GM12864 (cell line): ENCODE data around the gene SSTR3.
"Not testable (repeated sequence)": the region's sequence is repeated elsewhere in the genome, so short reads cannot be mapped to it uniquely, and the experiment has no call there.

Experiments used
- DNase-seq: peaks from one replicate; pipeline ENCODE4 v3.0.0-alpha.2; 2011; ENCODE audit warnings: low read depth
- H3K4me3 ChIP-seq: 2 replicates; pipeline ENCODE4 v1.5.1; 2011; ENCODE audit warnings: mild to moderate bottlenecking, low read depth, low read length, control low read depth
- TF ChIP-seq, protein P1 (sequence below): IDR thresholded peaks from 2 replicates; pipeline ENCODE4 v1.5.1; 2011; ENCODE audit warnings: low read depth, mild to moderate bottlenecking, moderate library complexity, low read length, control low read depth, inconsistent platforms; ENCODE audit errors: missing control alignments

Gene SSTR3

DNA sequence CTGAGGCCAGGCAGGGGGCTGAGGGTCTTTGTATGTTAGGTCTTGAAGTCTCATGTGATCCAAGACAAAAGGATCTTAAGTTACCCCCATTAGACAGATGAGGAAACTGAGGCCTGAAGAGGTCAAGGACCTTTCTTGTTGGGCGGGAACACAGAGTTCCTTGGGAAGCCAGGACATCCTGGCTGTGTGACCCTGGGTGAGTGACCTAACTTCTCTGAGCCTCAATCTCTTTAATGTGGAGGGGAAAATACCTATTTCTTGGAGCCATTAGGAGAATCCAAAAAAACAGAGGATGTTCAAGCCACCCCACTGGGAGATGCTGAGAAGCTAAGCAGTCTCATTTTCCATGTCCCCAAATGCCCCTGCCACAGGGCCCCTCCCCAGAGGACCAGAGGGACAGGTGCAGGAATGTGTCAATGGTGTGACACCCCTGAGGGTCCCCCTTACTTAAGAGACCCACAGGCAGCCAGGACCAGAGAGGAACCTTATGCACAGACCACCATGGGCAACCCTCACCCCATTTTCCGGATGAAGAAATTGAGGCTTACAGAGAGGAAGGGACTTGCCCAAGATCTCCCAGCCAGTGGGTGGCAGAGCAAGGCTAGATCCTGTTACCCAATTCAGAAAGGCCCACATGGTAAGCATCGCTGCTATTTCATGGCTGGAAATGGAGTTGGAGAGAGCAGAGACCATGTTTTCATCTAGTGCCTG is 23.8 kb upstream of the SSTR3 start:
- DNase-seq: no peak
- TF ChIP-seq, protein P1, sequence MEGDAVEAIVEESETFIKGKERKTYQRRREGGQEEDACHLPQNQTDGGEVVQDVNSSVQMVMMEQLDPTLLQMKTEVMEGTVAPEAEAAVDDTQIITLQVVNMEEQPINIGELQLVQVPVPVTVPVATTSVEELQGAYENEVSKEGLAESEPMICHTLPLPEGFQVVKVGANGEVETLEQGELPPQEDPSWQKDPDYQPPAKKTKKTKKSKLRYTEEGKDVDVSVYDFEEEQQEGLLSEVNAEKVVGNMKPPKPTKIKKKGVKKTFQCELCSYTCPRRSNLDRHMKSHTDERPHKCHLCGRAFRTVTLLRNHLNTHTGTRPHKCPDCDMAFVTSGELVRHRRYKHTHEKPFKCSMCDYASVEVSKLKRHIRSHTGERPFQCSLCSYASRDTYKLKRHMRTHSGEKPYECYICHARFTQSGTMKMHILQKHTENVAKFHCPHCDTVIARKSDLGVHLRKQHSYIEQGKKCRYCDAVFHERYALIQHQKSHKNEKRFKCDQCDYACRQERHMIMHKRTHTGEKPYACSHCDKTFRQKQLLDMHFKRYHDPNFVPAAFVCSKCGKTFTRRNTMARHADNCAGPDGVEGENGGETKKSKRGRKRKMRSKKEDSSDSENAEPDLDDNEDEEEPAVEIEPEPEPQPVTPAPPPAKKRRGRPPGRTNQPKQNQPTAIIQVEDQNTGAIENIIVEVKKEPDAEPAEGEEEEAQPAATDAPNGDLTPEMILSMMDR: no peak
- no peak overlapping the region for H3K4me3 ChIP-seq

DNA sequence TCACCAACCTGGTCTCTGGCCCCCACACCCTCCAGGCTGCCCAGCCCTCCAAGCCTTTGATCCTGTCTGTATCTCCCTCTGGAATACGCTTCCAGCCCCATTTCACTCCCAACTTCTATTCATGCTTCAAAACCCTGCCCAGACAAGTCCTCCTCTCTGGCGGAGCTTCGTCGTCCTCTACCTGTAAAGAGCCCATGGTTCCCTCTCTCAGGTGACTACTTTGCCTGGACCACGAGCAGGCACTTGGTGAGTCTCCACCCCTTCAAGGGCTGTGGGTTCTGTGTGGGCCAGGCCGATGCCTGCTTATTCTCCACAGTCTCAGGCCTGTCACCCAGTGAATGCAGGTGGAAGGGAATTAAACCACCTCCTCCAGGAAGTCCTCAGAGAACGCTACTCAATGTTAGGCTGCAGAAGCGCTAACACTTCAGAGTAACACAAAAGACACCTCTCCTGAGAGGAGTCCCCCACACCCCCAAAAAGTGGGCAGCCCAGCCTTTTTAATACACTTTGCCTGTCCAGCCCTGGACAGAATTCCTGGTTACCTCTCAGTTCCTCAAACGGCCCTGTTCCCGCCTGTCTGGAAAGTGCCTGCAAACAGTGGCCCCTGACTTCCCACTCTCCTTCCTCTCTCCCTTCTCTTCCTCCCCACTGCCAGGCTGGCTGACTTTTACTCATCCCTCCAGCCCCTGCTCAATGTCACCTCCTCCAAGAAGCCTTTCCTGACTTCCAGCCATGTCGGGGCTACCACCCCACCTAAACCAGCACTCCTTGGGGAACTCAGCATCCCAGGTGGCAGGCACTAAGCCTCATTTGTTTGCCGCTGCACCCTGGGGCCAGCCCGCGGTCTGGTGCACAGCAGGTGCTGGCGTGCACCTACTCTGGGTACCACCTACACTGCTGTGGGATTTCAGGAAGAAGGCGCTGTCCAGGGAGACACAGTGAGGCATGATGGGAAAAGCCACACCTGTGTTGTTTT is 22.7 kb upstream of the SSTR3 start:
- DNase-seq: no peak
- TF ChIP-seq, protein P1: no peak
- H3K4me3 ChIP-seq: no peak overlapping the region

DNA sequence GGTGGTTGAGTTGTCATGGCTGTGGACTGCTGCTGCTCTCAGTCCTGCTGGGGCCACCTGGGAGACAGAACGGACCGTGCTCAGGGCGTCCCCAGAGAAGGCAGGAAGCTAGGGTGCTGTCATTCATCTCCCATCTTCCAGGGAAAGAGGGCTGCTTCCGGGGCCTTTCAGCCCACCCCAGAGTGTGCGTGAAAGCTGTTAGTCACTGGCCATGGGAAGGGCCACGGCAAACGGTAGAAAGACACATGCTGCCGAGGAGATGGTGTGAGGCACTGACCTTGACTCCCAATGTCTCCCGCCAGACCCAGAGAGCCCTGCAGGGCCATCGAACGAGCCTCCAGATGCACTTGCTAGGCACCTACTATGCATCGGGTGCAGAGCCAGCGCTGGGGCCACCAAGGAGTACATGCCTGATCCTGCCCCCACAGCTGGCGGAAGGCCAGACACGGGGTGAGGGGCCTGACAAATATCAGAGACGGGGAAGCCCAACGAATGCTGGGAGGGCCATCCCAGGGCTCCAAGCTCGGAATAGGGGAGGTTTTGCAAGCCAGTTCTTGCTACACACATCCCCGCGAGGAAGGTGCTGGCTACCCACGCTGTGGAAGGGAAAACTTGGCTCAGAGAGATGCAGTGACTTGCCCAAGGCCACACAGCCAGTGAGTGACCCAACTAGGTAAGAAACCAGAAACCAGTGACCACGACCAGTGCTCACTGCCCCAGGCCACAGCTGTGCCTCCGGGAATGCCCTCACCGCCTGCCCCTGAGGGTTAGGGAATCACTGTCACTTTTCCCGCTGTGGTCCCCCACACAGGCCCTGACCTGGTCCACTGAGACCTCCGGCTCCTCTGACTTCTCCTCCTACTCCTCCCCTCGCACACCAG is 21.7 kb upstream of the SSTR3 start:
- TF ChIP-seq, protein P1: no peak
- no peak for DNase-seq
- no peak overlapping the region for H3K4me3 ChIP-seq

DNA sequence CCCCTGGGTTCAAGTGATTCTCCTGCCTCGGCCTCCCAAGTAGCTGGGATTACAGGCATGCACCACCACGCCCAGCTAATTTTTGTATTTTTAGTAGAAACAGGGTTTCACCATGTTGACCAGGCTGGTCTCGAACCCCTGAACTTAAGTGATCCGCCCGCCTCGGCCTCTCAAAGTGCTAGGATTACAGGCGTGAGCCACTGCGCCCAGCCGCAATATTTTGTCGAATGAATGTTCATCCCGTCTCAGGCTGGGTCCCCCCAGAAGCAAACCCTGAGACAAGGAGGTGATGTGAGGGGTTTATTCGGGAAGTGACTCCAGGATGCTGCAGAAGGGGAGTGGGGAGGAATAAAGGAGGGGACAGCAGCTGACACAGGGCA is 21.1 kb upstream of the SSTR3 start:
- H3K4me3 ChIP-seq, DNase-seq: not testable (repeated sequence)

DNA sequence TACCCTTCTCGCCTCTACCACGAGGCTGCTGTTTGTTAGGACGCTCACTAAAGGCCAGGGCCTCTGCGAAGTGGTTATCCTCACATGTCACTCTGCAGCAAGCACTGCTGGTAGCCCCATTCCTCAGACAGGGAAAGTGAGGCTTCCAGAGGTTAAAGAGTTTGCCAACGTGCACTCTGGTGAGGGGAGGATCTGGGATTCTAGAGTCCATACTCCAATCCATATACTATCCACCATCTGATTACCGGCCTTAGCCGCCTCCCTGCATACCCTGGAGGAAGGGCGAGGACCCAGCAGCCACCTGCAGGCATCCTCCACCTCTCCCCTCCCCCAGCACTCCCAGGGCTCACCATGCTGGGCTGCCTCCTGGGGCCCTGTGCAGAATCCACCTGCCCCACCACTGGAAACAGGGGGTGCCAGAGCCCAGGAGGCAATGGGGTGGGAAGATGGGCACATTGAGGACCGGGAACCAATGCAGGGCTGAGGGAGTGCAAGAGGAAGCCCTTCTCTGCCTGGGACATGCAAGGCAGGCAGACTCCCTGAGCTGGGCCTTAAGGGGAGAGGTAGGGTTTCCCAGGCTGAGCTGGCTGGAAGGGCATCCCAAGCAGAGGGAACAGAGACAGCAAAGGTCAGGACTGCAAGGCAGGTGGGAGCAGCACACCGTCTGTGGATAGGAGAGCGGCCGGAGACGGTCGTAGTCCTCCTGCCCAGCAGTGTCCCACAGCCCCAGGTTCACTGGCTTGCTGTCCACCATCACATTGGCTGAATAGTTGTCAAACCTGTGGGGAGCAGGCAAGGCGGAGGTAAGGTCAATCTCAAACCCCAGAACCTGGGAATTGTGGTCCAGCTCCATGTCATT is 20.1 kb upstream of the SSTR3 start:
- TF ChIP-seq, protein P1: no peak
- DNase-seq: no peak
- no peak overlapping the region for H3K4me3 ChIP-seq

DNA sequence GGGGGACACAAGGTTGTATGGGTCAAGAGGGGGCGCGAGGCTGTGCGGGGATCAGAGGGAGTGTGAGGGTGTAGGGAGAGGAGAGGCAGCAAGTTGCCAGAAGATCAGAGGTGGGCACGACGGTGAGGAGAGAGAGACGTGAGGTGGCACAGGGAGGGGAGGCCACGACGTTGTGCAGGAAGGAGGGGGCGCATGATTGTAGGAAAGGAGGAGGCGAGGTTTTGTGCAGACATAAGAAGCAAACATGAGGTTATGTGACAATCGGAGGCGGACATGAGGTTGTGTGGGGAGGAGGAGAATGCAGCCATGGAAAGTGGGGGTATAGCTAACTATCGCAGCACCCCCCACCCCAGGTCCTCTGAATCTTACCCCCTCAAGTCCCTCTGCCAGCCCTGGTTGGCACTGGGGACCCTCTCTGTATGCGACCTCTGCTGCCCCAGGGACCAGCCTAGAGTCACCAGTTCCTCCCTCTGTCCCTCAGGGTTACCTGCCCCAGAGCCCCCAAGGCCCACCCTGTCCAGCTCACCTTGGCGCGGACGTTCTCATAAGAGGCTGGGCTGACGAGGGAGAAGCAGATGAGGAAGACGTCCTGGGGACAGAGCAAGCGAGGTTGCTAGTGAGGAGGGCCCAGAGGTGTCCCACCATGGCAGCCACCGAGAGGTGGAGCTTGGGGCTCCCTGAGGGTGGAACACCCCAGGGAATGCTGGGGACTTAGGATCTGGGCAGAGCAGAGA is 19.3 kb upstream of the SSTR3 start:
- no peak for DNase-seq
- TF ChIP-seq, protein P1: no peak
- no peak overlapping the region for H3K4me3 ChIP-seq
